Activated gamma-delta T cell treated with Interleukin-2 at 50 U/mL for 16 hours (primary cell): ENCODE data around the gene DENND6A.
"Not testable (repeated sequence)": the region's sequence is repeated elsewhere in the genome, so short reads cannot be mapped to it uniquely, and the experiment has no call there.

Source experiments
- DNase-seq: peaks from one replicate; pipeline ENCODE4 v3.0.0-alpha.2; 2020

DENND6A gene

GRCh38 chr3:57691411-57692132 is 1.3 kb downstream of the DENND6A start:
- DNase-seq = no peak

GRCh38 chr3:57689367-57690053 is 3.4 kb downstream of the DENND6A start:
- DNase-seq = no peak

- DNase-seq = no peak
Measured at GRCh38 chr3:57688291-57688690, 4.6 kb downstream of the DENND6A start.

- no peak for DNase-seq
Measured at GRCh38 chr3:57683286-57683685, 9.6 kb downstream of the DENND6A start.

GRCh38 chr3:57682284-57682683 is 10.6 kb downstream of the DENND6A start:
- DNase-seq = no peak

- no peak for DNase-seq
Measured at GRCh38 chr3:57681691-57682090, 11.2 kb downstream of the DENND6A start.

- DNase-seq = no peak
Measured at GRCh38 chr3:57680046-57680445, 12.8 kb downstream of the DENND6A start.

GRCh38 chr3:57675530-57675929 is 17.3 kb downstream of the DENND6A start:
- no peak for DNase-seq

- no peak for DNase-seq
Measured at GRCh38 chr3:57673156-57673555, 19.7 kb downstream of the DENND6A start.

- no peak for DNase-seq
Measured at GRCh38 chr3:57670543-57670942, 22.3 kb downstream of the DENND6A start.

- DNase-seq = no peak
Measured at GRCh38 chr3:57661404-57661803, 31.5 kb downstream of the DENND6A start.

GRCh38 chr3:57659806-57660439 is 33.0 kb downstream of the DENND6A start:
- no peak for DNase-seq

GRCh38 chr3:57659004-57659673 is 33.7 kb downstream of the DENND6A start:
- DNase-seq = no peak

GRCh38 chr3:57658536-57658935 is 34.3 kb downstream of the DENND6A start:
- DNase-seq = no peak

GRCh38 chr3:57655727-57656126 is 37.1 kb downstream of the DENND6A start:
- DNase-seq = no peak

GRCh38 chr3:57654267-57654666 is 38.6 kb downstream of the DENND6A start:
- DNase-seq = no peak

- no peak for DNase-seq
Measured at GRCh38 chr3:57652203-57652602, 40.7 kb downstream of the DENND6A start.

- no peak for DNase-seq
Measured at GRCh38 chr3:57647292-57647940, 45.5 kb downstream of the DENND6A start.

GRCh38 chr3:57646723-57647122 is 46.2 kb downstream of the DENND6A start:
- DNase-seq = no peak

GRCh38 chr3:57644740-57645139 is 48.1 kb downstream of the DENND6A start:
- no peak for DNase-seq

- DNase-seq = no peak
Measured at GRCh38 chr3:57637391-57637790, 55.5 kb downstream of the DENND6A start.

GRCh38 chr3:57634259-57634658 is 58.6 kb downstream of the DENND6A start:
- DNase-seq = not testable (repeated sequence)

GRCh38 chr3:57627976-57628375 is 64.9 kb downstream of the DENND6A start:
- DNase-seq = no peak
